ENCODE results near the gene DNAH17.

DNA sequence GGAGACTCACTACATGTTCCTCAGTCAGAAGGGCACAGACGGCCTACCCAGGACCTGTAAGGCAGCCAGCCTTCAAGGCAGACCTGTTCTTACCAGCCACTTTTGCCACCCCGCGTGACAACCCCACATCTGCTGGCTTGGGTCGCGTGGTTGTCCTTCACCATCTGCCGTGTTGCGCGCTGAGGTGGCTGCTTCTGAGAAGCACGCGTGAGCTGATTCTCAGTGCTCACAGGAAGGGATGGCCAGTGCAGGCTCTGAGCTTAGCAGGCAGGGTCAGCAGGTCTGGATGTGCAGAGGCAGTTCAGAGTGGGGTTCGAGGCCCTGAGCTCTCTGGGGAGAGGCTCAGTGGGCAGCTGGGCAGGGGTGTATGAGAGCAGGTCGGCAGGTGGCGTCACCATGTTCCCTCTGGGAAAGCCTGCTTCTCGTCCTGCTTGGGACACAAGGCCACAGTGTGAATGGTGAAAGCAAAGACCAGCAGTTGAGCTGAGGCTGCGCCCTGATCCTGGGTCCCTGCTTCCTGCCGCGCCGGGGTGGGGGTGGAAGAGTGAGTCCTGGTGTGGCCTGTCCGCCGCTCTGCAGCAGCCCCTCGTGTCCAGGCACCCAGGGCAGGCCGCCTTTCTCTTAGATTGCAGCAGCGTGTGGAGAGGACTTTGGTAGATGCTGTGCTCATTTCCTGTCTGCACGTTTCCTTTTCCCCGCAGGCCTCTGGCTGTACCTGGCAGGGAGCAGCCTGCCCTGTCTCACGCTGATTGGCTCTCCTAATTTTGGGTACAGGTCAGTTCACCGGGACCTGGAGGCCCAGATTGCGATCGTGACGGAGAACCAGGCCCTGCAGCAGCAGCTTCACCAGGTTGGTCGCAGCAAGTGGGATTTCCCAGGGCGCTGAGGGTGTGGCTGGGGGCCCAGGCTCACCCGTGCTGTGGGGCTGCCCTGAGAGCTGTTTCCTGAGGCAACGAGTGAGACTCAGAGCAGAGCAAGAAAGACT lies 162.7 kb downstream of the DNAH17 start:
- TF ChIP-seq RARB (CRISPR knock-in tag; IDR thresholded peaks at IDR 0.05) = no peak
- TF ChIP-seq BACH2 (CRISPR knock-in tag; IDR thresholded peaks at IDR 0.05; ENCODE audit: borderline replicate concordance) = no peak
- no peak for TF ChIP-seq ISL1 (CRISPR knock-in tag; IDR thresholded peaks at IDR 0.05)
- TF ChIP-seq ZFP30 (CRISPR knock-in tag; IDR thresholded peaks at IDR 0.05) = no peak
- TF ChIP-seq ZC3H10 (CRISPR knock-in tag; IDR thresholded peaks at IDR 0.05) = no peak
- TF ChIP-seq GLIS3 (CRISPR knock-in tag; IDR thresholded peaks at IDR 0.05) = no peak
- TF ChIP-seq, protein P1, sequence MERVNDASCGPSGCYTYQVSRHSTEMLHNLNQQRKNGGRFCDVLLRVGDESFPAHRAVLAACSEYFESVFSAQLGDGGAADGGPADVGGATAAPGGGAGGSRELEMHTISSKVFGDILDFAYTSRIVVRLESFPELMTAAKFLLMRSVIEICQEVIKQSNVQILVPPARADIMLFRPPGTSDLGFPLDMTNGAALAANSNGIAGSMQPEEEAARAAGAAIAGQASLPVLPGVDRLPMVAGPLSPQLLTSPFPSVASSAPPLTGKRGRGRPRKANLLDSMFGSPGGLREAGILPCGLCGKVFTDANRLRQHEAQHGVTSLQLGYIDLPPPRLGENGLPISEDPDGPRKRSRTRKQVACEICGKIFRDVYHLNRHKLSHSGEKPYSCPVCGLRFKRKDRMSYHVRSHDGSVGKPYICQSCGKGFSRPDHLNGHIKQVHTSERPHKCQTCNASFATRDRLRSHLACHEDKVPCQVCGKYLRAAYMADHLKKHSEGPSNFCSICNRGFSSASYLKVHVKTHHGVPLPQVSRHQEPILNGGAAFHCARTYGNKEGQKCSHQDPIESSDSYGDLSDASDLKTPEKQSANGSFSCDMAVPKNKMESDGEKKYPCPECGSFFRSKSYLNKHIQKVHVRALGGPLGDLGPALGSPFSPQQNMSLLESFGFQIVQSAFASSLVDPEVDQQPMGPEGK (CRISPR knock-in tag; IDR thresholded peaks at IDR 0.05; ENCODE audit: borderline replicate concordance) = no peak
- no peak for TF ChIP-seq TCF4 (CRISPR knock-in tag; IDR thresholded peaks at IDR 0.05; ENCODE audit: borderline replicate concordance)
- TF ChIP-seq ARNTL (CRISPR knock-in tag; IDR thresholded peaks at IDR 0.05; ENCODE audit: borderline replicate concordance, low read depth) = no peak
- TF ChIP-seq, protein P2, sequence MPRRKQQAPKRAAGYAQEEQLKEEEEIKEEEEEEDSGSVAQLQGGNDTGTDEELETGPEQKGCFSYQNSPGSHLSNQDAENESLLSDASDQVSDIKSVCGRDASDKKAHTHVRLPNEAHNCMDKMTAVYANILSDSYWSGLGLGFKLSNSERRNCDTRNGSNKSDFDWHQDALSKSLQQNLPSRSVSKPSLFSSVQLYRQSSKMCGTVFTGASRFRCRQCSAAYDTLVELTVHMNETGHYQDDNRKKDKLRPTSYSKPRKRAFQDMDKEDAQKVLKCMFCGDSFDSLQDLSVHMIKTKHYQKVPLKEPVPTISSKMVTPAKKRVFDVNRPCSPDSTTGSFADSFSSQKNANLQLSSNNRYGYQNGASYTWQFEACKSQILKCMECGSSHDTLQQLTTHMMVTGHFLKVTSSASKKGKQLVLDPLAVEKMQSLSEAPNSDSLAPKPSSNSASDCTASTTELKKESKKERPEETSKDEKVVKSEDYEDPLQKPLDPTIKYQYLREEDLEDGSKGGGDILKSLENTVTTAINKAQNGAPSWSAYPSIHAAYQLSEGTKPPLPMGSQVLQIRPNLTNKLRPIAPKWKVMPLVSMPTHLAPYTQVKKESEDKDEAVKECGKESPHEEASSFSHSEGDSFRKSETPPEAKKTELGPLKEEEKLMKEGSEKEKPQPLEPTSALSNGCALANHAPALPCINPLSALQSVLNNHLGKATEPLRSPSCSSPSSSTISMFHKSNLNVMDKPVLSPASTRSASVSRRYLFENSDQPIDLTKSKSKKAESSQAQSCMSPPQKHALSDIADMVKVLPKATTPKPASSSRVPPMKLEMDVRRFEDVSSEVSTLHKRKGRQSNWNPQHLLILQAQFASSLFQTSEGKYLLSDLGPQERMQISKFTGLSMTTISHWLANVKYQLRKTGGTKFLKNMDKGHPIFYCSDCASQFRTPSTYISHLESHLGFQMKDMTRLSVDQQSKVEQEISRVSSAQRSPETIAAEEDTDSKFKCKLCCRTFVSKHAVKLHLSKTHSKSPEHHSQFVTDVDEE (CRISPR knock-in tag; IDR thresholded peaks at IDR 0.05) = no peak
- TF ChIP-seq ZNF565 (CRISPR knock-in tag; conservative IDR thresholded peaks at IDR 0.05; ENCODE audit: low read depth) = no peak
- TF ChIP-seq, protein P3, sequence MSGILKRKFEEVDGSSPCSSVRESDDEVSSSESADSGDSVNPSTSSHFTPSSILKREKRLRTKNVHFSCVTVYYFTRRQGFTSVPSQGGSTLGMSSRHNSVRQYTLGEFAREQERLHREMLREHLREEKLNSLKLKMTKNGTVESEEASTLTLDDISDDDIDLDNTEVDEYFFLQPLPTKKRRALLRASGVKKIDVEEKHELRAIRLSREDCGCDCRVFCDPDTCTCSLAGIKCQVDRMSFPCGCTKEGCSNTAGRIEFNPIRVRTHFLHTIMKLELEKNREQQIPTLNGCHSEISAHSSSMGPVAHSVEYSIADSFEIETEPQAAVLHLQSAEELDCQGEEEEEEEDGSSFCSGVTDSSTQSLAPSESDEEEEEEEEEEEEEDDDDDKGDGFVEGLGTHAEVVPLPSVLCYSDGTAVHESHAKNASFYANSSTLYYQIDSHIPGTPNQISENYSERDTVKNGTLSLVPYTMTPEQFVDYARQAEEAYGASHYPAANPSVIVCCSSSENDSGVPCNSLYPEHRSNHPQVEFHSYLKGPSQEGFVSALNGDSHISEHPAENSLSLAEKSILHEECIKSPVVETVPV (CRISPR knock-in tag; IDR thresholded peaks at IDR 0.05) = no peak

All from SK-N-SH treated with all-trans-retinoic acid at 6 μM for 48 hours (cell line).